ENCODE results near the gene SLC35B2.

GRCh38 chr6:44301106-44301505 lies 43.8 kb upstream of the SLC35B2 start:
- TF ChIP-seq ZSCAN18 (CRISPR knock-in tag; IDR thresholded peaks at IDR 0.05), result no peak
- no peak for TF ChIP-seq MAX (CRISPR knock-in tag; IDR thresholded peaks at IDR 0.05)
- no peak for TF ChIP-seq CREM (CRISPR knock-in tag; IDR thresholded peaks at IDR 0.05)
- no peak for TF ChIP-seq USF2 (CRISPR knock-in tag; IDR thresholded peaks at IDR 0.05)
- TF ChIP-seq CTCF (IDR thresholded peaks at IDR 0.05), result no peak
- TF ChIP-seq ESRRA (CRISPR knock-in tag; IDR thresholded peaks at IDR 0.05; ENCODE audit: borderline replicate concordance), result no peak
- TF ChIP-seq ZNF317 (CRISPR knock-in tag; IDR thresholded peaks at IDR 0.05; ENCODE audit: borderline replicate concordance, low read depth), result no peak
- no peak for TF ChIP-seq ERG (CRISPR knock-in tag; IDR thresholded peaks at IDR 0.05)
- TF ChIP-seq TEAD1 (CRISPR knock-in tag; IDR thresholded peaks at IDR 0.05), result no peak
